Astrocyte of the hippocampus (primary cell): ENCODE measurements around the gene NUCKS1.

Experiments
- DNase-seq: peaks from one replicate; pipeline ENCODE4 v3.0.0; 2011; ENCODE audit warnings: low read depth, low spot score

The NUCKS1 gene

DNA sequence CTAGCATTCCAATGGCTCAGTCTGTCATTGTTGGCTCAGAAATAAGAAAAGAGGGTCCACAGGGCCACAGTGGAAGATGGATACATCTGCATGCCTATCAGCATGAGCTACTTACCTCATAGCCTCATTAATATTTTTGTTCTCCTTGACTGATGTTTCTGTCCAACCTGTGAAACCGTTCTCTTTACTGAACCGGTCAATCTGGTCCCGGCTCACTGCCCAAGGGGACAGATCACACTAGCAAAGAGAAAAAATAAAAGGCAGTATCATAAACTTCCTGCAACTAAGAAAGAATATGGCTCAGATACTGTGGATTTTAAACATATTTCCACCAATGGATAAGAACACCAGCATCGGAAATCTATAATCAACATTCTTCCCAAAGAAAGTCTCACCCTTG, 20.6 kb upstream of the NUCKS1 start:
- DNase-seq, result no peak

DNA sequence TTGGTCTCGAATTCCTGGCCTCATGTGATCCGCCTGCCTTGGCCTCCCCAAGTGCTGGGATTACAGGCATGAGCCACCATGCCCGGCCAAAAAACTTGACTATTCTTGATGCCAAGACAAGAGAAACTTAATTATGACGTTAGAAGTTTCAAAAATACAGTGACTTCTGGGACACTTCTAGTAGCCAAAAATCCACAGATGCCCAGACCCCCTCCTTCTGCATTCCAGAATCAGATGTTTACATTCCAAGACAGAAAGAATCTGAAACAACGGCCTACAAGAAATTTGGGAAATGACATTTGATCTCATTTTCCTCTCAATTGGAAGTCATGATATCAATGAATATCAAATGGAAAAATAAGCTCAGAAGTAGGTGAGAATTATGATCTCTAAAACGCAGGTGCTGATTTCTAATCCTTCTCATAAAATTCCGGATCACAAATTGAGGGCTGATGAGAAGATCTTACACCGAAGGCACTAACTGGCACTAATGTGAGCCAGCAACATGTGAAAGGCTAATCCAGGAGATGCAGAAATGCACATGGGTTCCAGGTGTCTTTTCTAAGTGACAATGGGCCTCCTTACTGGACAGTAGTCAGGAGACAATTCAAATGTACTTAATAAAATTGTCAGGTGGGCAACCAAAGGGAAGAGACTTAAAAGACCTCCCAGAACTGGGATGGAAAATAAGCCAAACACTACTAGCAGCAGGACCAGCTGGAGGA, 19.8 kb upstream of the NUCKS1 start:
- DNase-seq, result no peak

DNA sequence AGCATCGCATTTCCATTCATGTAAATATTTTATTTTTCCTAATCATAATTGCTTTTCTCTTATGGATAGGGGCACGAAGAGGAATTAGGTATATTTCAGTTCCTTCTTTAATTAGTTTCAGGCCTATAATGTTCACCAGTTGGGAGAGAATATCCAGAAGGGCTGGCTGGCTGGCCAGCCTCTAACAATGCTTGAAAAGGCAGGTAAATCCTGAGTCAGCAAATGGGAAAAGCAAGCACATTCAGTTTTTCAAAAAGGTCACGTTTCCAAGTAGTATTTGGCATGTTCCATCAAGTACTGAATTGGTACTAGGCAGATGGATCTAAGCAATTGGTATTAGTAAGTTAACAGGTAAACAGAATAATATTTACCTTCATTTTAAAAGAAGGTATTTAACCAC, 17.3 kb upstream of the NUCKS1 start:
- DNase-seq, result no peak

DNA sequence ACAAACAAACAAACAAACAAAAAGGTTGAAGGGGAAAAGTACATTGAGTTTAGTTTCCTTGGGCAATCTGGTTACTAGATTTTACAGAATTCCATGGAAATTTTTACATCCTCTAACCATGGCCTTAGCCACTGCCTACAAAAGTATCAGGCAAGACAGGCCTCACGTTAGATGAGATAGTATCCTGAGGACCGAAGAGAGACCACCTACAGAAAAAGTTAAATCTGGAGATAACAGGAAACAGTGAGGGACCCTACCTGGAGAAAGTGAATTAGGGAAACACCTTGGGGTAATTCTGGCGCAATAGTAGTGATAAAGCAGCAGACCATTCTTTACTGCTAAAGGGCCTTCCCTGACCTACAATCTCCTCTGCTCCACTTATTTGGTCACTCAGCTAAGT, 16.6 kb upstream of the NUCKS1 start:
- DNase-seq, result no peak

DNA sequence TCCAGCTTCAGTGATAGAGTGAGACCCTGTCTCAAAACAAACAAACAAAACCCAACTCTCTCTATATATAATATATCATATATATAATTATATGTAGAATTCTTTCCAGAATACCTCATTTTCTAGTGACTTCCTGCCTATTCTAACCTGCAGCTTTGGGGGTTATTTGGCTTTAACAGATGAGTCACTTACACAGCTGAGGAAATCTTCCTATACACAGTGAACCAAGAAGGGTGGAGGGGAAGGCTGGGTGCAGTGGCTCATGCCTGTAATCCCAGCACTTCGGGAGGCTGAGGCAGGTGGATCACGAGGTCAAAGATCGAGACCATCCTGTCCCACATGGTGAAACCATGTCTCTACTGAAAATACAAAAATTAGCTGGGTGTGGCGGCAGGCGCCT, 16.1 kb upstream of the NUCKS1 start:
- no peak for DNase-seq

DNA sequence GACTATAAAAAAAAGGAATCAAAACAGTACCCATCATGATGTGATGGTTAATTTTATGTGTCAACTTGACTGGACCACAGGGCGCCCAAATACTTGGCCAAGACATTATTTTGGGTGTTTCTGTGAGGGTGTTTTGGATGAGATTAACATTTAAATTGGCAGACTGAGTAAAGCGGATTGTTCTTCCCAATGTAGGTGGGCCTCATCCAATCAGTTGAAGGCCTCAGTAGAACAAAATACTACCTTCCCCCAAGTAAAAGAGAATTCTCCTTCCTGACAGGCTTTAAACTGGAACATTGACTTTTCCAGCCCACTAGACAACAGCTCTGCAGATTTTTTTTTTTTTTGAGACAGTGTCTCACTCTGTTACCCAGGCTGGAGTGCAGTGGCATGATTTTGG, 14.6 kb upstream of the NUCKS1 start:
- no peak for DNase-seq

DNA sequence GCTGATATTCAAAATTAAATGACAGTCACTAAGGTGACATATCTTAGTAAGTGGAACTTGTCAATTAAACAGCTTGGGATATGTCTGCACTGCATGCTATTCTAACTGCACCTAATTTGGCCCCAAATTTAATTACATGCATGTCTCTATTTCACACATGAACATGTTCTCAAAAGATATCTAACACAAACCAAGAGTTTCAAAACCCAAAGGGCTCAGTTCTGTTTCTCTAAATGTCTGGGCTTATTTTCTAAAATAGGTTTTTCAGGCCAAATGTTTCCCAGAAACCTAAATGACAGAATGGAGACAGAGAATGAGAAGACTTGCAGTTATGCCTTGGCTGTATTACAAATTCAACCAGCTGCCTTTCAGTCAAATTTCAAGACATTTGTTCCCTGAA, 14.0 kb upstream of the NUCKS1 start:
- DNase-seq, result no peak

DNA sequence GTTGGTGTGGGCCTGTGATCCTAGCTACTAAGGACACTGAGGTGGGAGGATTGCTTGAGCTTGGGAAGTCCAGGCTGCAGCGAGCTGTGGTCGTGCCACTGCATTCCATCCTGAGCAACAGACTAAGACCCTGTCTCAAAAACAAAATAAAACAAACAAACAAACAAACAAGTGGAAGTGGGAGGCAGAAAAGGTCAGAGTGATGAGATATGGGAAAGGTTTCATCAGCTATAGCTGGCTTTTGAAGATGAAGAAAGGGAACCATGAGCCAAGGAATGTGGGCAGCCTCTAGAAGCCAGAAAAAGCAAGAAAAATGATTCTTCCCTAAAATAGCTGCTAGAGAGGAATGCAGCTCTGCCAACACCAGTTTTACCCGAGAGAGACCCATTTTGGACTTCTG, 10.6 kb upstream of the NUCKS1 start:
- no peak for DNase-seq

DNA sequence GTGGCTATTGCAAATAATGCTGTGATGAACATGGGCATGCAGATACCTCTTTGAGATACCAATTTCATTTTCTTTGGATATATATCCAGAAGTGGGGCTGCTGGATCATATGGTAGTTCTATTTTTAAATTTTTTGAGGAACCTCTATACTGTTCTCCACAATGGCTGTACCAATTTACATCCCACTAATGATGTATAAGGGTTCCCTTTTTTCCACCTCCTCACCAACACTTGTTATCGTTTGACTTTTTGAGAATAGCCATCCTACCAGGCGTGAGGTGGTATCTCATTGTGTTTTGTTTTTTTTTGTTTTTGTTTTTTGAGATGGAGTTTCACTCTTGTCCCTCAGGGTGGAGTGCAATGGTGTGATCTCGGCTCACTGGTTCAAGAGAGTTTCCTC, 6.6 kb upstream of the NUCKS1 start:
- DNase-seq, result no peak

DNA sequence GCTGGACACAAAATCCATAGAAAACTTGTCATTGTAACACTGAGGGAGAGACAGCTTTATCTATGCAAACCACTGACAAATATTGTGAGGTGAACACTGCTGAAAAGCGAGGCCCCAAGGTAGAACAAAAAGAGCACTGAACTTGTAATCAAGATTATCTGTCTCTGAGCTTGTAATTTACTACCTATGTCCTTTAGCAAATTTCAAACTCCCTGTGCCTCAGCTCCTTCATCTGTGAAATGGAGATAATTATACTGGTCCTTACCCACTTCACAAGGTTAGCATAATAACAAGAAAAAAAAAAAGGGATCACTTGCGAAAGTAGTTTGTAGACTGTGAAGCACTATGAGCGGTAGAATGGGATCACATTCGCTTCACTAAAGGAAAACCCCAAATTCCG, 4.9 kb upstream of the NUCKS1 start:
- DNase-seq, result no peak

DNA sequence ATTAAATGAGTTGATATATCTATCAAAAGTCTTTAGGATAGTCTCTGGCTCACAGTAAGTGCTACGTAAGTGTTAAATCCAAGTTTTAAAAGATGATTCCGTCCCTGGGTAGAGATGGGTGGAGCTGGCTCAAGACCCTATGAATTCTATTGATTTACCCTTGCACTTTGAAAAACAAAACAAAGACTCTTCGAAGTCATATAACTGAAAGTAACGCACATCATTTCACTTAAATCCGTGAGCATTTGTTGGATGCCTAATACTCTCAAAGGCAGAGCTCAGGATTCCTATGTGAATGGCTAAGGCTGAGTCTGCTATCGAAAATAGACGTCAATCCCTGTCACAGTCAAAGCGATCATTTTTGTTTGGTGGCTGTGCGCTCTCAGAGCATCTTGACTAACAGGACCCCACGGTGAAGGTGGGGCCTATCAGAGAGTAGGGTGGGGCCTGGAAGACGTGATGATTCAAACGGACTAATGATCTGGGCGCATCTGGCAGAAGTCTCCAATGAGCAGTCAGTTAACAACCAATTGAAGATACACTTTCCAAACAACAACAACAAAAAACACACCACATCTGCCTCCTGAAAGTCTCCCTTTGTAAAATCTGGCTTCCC, 1.2 kb upstream of the NUCKS1 start:
- peak; percentile 32 for DNase-seq

DNA sequence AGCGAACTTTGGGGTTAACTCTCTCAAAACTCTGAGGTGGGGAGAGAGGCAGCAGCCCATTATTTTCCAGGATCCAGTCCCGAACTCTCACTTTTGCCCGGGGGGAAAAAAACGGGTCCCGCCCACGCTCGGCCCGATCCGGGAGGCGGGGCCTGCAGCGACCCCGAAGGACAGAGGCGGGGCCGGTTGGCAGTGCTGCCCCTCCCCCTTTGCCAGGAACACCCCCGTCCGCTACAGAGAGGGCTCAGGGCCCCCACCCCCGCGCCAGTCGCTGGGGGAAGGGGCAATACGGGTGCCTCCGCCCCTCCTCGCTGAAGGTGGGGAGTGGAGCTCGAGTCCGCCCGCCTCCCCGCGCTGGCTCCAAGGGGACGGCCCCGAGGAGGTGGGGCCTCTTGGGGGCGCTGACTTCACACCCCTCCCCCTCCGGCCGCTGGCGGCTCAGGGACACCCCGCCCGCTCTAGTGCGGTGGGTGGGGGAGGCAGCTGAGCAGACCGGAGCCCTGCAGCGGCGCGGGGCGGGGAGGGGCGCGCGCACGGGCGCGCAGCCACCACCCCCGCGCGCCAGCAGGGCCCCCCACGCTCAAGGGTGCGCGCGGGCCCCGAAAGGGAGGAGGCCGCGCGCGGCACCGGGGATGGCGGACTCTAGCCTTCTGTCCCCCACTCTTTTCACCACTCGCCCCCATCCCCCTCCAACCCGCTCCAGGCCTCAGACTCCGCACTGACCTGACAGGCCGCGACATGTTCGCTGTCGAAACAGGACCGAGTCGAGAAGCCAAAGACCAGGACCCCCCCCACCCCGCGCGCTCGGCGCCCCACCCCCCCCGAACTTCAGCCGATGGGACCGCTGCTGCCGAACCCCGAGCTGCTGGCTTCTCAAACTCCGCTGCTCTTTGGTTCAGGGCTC, 496 bp downstream of the NUCKS1 start:
- DNase-seq, result peak; percentile 98

DNA sequence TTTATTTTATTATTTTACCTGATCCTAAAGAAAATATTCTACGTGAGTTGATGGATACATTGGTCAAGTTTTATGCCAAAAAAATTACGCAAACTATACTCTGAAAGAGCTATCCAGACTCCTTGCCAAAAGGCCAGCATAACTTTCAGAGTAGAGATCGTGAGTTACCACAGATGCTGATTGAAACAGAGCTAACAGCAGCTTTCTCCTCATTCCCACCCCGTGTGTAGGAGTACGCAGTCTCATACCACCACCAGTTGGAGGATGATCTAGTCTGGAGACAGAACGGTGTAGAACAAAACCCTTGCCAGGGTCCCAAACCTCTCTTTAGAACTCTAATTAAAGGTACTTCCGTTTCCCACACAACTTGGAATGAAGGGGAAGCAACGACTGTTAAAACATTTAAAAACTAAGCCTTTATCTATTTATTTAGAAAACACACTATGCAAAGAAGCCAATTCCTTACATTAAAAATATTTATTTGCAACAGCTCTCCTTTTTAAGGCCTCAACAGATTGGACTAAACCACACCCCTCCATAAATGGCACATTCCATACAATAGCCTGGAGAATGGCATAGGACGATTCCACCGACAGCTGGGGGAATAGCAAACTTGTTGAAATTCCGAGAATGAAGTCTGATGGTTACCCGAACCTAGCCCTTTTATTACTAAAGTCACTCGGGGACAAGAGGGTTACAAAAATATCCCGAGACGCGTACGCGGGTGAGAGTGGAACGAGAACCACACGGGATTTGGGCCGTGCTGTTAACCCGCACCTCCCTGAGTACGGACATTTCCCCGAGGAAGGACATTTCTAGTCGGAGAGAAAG, 1.4 kb downstream of the NUCKS1 start:
- peak; percentile 54 for DNase-seq

DNA sequence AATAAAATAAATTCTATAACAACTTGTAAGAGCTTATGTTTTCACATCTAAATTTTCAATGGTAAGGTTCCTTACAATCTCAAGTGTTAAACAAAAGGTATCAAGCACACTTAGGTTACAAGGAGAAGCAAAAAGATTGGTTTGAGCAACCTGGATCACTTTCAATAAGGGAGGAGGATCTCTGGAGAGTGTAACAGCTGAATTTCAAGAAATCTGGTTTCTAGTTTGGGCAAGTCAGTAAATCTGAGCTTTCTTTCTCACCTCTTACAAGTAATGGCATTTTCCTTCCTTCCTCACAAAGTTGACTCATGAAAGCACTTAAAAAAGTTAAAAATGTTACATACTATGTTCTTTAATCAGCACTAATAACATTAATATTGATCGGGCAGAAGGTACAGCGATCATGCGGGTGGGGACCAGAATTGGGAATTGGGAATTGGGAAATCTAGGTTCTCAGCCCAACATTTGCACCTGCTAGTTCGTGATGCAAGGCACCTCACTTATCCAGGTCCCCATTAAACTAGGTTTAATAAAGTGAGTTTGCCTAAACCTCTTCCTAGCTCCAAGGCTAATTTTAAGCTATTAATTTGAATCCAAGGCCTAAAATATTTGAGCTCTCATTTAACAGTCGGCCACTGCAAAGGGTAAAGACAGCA, 3.1 kb downstream of the NUCKS1 start:
- peak; percentile 13 for DNase-seq

DNA sequence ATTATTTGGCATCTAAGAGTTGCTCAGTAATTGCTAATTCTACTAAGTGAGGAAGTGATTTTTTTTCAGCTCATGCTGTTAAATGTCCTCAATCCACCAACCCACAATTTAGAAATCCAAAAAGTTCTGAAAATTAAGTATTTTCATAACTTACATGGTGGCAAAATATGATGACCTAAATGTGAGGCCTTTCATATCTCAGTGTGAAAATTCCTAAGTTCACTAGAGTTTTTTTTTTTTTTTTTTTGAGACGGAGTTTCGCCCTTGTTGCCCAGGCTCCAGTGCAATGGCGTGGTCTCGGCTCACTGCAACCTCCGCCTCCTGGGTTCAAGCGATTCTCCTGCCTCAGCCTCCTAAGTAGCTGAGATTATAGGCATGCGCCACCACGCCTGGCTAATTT, 5.6 kb downstream of the NUCKS1 start:
- DNase-seq, result no peak

DNA sequence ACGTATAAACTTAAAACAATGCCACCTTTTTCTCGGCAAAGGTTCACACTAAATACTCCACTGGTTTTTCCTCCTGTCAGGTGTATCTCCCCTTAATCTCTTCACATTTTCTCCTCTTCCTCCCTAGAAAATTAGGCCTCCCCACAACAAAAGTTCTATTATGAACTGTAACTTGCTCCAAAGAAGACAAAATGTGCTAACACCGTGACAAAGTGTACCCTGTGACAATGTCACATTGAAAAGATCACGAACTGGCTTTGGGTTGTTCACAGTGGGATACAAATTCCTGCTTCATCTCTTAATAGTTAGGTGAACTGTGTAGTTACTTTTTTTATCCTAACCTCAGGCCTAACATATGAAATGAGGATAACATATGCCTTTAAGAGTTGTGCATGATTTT, 6.0 kb downstream of the NUCKS1 start:
- no peak for DNase-seq

DNA sequence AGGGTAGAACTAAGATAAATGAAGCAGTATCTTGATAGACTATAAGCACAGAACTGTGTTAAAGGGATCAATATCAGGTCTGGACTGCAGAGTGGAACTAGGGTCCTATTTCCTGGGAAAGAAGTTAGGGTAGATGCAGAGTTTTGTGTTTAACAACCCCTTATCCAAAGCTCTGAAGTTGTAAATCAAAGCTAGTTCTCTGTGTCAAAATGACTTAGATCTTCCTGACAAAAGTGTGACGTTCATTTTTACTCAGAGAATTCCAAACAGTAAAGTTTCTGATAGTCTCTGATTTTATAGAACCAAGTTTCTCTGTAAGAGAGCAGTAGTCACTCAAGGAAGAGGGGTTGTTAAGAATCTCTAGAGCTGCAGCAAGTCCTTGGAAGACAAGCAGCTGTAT, 8.3 kb downstream of the NUCKS1 start:
- DNase-seq, result no peak

DNA sequence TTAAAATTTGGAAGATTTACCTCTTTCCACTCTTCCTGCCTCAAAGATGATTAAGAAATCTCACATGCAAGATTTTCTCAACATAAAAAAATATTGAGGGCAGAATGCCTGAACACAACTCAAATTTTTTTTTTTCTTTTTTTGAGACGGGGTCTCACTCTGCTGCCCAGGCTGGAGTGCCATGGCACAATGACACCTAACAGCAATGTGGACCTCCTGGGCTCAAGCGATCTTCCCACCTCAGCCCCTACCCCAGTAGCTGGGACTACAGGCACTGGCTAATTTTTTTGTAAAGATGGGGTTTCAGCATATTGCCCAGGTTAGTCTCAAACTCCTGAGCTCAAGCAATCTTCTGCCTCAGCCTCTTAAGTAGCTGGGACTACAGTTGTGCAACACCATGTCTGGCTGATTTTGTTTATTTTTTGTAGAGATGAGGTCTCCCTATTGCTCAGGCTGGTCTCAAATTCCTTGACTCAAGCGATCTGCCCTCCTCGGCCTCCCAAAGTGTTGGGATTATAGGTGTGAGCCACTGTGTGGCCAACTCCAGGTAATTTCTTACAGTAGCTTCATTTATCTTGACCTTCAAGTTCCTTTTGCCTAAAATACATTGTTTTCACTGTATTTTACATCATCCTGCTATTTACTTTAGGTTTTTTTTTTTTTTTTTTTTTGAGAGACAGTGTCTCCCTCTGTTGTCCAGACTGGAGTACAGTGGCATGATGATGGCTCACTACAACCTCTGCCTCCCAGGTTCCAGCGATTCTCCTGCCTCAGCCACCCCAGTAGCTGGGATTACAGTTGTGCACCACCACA, 10.4 kb downstream of the NUCKS1 start:
- peak; percentile 8 for DNase-seq

DNA sequence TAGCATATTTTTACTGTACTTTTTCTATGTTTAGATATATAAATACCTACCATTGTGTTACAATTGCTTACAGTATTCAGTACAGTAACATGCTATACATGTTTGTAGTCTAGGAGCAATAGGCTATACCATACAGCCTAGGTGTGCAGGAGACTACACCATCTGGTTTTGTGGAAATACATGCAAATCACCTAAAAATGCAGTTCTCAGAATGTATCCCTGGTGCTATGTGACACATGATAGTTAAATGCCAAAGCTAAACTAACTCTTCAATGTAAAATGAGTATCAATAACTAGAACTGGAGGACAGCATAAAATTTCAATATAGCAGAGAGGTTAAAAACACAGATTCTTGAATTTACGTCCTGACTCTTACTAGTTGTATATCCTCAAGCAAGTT, 14.8 kb downstream of the NUCKS1 start:
- DNase-seq, result no peak

DNA sequence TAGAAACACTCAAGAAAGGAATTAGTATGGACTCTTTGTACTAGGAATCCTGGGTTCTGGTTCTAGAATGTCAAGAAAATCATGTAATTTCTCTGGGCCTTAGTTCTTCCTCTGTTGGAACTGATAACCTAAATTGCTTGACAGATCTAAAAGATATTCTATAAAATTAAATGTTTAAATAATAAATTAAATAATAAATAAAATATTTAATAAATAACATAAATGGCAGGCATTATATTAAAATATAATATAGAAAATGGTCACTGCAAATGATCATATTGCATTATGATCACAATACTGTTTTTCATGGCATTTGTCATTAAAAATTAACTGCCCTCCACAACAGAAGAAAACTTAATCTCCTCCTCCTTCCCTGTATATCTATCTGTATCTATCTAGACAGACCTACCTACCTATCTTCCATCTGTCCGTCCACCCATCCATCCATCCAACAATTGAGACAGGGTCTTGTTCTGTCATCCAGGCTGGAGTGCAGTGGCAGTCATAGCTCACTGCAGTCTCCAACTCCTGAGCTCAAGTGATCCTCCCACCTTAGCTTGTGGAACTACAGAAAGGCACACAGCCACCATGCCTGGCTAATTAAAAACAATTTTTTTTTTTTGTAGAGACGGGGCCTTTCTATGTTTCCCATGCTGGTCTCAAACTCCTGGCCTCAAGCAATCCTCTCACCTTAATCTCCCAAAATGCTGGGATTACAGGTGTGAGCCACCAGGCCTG, 16.4 kb downstream of the NUCKS1 start:
- DNase-seq, result no peak
